KBM-7 (cell line): ENCODE data around the gene APC2.
"Not testable (repeated sequence)": the region's sequence is repeated elsewhere in the genome, so short reads cannot be mapped to it uniquely, and the experiment has no call there.

Experiments used
- DNase-seq: peaks from one replicate; pipeline ENCODE4 v3.0.0-alpha.2; 2015
- in situ Hi-C: fragments of 300-500 bp; cut with MboI; formaldehyde crosslinking; loops from 2 replicates; pipeline ENCODE4 v1.14.3; 2020; ENCODE audit warnings: low sequenced_read_pairs, low pct_unique_long_range_greater_than_20kb, mixed read lengths

APC2 gene

DNA sequence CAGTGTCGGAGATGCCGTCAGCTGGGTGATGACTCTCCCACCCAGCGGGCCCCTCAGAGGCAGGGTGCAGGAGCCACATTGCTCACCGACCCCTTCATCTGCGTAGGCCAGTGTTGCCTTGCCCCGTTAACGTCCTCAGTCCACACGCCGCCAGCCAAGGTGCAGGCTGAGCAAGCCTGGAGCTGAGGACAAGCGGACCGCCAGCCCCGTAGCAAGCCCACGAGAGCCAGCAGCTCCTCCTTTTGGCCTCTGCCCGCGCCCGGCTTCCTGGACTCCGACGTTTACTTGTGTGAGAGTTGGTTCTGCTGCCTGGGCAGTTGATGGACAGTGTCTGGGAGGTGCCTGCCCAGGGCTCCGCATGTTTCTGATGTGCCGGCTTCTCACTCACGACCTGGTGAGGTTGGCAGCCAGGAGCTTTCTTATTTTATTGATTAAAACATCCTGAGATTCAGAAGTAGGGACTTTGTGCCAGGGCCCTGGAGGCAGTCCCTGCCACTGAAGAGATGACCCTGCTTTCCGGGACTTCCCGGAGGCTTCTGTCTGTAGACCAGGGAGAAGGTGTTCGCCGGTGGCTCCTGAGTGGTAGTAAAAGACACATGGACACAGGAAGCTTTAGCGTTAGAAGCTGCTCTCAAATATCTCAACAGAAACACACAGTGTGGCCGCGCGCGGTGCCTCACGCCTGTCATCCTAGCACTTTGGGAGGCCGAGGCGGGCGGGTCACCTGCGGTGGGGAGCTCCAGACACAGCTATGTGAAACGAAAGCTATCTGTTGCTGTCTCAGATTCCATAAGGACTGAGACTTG lies 36.7 kb upstream of the APC2 start:
- no peak for DNase-seq
- in situ Hi-C loops: no loop called here

DNA sequence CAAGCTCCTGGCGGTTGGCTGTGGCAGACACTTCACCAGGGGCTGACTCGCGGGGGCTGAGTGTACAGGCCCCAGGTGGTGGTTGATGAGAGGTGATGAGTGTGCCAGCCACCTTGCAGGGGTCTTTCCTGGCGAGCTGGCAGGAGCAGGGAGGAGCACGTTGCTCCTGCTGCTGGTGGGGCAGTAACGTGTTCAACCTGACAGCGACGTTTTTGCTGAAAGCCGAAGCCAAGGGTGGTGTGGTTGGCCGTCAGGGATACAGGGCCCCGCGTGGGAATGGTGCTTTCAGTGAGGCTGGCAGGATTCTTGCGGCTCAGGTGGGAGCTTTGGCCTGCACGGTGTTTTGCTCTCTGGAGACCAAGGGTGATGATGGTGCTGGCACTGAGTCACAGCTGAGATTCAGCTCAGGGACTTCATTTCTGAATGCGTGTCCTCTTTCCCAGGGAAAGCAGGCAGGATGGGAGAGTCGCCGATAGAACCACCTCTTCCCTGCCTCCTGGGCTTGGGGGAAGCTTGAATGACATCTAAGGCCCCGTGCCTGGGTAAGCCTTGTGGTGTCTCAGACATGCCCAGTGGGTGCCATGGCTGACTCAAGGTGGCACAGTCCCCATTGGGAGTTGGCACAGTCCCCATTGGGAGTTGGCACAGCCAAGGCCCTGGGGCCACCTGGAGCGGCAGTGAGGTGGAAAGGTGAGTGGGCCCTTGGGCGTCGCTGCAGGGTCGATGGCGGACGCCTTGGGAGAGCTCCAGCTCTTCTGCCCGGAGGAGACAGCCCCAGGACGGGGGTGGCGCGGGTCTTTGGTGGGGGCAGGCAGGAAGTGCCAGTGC lies 33.7 kb upstream of the APC2 start:
- in situ Hi-C loops: no loop called here
- no peak for DNase-seq

DNA sequence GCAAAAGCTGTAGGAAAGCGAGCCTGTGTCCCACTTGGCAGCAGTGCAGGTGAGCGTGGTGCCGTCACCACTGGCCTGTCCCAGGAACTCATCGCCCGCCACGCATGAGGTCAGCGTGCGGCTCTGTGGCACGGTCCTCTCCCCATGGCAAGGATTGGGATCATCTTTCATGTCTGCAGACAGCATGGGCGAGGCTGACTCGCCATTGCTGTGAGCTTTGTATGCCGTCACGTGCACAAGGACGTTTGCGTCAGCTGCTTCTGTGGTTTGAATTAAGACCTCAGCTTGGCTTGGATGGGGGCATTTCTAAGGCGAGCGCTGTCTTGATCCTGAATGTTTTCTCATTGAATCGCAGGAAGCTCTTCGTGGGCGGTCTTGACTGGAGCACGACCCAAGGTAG lies 32.8 kb upstream of the APC2 start:
- DNase-seq: no peak
- in situ Hi-C loops: no loop called here

DNA sequence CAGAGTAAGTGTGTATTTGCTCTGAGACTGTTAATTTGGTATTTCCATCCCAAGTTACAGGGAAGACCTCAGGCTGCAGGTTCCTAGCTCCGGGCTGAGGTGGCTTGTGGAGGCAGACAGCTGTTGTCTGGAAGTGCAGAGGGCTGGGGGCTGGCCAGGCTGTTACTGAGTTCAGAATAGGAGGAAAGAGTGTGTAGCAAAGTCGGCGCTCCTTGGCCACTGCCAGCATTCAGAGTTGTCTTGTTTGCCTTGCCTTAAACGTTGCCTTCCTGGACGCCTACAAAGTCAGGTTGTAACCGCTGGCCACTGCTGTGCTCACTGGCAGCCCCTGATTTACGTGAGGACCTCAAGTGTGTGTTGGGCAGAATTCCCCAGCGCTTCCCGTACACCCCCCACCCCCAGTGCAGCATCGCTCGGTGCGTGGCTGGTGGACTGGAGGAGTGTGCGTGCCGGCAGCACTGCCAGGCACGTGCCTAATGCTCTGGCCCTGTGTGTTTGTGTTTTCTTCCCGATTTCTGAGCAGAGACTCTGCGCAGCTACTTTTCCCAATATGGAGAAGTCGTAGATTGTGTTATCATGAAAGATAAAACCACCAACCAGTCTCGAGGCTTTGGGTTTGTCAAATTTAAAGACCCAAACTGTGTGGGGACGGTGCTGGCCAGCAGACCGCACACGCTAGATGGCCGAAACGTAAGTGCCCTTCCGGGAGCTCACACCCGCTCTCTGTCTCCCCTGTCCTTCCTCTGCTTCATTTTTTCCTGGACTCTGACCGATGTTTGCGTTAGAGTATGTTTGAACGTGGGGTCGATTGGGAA lies 32.0 kb upstream of the APC2 start:
- in situ Hi-C loops: no loop called here
- DNase-seq: no peak

DNA sequence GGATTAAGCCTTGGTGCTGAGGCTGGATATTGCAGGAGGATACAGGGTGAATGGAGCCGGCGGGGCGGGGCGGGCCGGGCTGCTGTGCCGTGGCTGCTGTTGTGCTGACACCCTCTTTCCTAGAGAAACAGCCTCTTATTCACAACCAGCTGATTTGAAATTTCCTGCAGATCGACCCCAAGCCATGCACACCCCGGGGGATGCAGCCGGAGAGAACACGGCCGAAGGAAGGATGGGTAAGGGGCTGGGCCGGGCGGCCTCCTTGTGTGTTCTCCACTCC lies 31.5 kb upstream of the APC2 start:
- no peak for DNase-seq
- in situ Hi-C loops: no loop called here

DNA sequence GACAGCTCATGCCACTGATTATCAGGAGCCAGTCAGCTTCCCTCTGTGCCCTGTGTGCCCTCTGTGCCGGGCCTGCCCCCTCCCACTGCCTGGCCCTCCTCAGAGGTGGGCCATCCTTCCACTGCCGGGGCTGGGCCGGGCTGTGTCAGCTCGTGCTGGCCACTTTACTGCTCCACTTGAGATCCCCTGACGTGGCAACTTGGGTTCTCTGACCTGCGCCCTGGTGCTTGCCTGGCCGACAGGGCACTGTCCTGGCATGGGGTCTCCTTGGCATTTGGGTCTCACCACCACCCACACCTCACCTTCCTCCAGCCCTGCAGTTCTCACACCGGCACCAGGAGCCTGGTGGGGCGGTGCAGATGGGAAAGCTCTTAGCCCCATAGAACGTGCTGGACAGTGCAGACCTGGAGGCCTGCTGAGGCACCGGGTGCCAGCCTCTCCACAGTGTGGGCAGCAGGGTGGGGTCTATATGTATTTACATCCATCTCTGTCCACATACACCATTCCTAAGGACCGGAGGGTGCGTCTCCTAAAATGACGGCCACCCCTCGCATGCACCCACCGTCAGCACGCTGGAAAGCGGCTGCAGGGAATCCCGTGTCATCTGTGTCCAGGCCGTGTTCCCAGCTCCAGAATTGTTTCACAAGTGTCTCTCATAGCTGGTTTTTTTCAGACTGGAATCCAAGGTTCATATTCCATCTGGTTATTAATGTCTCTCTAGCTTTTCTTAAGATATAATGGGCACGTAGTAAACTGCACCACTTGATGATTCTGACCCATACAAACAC lies 30.8 kb upstream of the APC2 start:
- no peak for DNase-seq
- in situ Hi-C loops: no loop called here

DNA sequence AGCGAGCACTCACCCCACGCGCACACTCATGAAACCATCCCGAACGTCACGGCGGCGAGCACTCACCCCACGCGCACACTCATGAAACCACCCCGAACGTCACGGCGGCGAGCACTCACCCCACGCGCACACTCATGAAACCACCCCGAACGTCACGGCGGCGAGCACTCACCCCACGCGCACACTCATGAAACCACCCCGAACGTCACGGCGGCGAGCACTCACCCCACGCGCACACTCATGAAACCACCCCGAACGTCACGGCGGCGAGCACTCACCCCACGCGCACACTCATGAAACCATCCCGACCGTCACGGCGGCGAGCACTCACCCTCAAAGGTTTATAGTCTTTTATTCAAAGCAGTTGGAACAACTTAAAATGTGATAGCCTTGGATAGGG lies 29.8 kb upstream of the APC2 start:
- DNase-seq, in situ Hi-C loops: not testable (repeated sequence)

DNA sequence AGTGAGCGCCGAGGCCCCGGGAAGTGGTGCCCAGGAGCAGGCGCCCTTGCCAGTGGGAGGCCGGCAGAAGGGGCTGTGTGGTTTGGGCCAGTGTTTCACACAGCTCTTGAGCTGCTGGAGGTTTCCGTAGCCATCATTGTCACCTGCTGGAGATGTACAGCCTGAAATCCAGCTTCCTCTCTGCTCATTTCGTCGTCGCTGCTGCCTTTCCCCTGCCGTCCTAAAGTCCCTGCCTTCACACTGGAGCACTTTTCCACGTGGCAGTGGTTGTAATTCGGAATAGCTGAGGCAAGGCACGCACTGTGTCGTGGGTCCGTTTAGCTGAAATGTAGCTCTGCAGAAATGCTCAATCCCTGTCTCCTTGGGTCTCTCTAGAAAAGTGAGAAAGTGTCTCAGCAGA lies 29.3 kb upstream of the APC2 start:
- in situ Hi-C loops: no loop called here

DNA sequence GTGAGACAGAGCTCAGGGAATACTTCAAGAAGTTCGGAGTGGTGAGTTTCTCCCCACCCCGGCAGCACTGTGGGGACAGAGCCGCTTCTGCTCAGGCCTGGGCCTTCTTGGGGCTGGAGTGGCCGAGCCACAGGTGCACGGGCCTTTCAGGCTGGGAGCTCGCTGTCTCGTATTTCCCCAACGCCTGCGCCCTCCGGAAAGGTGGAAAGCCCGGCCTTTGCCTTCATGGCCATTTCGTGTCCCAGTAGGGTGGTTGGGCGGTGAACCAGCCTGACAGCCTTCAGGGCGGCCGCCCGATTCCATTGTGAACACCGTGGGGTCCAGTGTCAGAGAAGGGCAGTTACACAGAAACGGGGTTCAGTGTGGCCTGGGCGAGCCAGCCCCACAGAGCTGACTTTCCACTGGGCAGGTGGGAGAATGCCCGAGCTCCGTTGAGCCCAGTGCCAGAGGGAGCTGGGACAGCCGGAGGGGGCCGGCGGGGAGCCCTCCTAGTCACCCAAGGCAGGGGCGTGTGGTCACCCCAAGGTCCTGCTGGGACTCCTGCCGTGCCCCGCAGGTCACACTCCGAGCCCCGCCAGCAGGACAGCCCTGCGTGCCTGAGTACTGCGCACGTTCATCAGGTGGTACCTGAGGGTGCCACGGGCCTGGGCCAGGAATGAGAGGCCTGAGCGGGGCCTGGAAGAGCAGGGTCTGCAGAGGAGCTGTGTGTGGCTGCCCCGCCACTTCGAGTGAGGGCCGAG lies 28.5 kb upstream of the APC2 start:
- in situ Hi-C loops: no loop called here
- DNase-seq: no peak

More for the DNA sequence above, 29.3 kb upstream of the APC2 start:
- no peak for DNase-seq

DNA sequence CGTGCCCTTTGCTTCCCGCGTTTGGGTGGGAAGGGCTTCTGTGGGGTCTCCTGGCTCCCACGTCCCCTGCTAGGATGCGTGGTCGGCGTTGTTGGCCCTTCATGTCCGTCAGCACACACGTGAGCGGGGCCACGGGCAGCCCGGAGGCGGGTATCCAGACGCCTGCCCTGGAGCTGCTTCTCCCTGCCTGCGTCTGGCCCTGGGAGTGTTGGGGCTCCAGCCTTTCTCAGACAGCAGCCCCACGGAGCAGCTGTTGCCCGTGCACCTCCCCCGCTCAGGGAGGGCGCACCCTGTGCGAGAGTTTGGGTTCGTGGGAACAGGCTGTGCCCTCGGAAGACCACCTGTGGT lies 28.0 kb upstream of the APC2 start:
- no peak for DNase-seq
- in situ Hi-C loops: no loop called here

DNA sequence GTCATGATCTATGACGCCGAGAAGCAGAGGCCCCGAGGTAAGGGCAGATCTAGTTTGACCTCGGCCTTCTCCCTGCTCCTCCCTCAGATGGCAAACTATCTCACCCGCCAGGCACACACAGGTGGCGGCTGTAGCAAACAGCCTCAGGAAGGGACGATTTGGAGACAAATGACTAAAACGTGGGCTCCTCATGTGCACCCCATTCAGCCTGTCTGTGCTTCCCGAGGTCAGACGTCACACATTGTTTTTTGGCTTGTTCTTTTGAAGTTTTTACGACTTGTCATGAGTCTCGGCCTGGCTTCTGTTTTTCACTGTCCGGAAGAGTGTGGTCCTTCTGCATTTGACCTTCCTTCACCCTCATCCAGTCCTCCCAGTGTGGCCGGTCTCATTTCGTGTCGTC lies 27.6 kb upstream of the APC2 start:
- no peak for DNase-seq
- in situ Hi-C loops: no loop called here

DNA sequence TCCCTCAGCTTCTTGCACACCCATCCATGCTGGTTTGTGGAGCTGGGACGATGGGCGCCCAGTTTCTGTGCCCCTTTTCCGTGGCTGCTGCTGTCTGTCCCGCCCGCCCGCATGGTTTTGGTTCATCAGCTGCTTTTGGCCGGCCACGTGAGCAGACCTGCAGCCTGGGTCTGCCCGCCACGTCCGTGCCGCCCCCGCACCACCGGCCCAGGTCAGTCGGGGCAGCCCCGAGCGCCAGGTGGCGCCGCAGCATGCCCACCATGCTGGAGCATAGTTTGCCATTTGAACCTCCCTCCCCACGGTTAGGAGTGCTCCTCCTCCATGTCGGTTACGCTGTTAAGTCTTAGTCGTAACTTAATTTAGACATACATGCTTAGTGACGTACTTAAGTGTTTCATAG lies 27.0 kb upstream of the APC2 start:
- in situ Hi-C loops: no loop called here
- no peak for DNase-seq

DNA sequence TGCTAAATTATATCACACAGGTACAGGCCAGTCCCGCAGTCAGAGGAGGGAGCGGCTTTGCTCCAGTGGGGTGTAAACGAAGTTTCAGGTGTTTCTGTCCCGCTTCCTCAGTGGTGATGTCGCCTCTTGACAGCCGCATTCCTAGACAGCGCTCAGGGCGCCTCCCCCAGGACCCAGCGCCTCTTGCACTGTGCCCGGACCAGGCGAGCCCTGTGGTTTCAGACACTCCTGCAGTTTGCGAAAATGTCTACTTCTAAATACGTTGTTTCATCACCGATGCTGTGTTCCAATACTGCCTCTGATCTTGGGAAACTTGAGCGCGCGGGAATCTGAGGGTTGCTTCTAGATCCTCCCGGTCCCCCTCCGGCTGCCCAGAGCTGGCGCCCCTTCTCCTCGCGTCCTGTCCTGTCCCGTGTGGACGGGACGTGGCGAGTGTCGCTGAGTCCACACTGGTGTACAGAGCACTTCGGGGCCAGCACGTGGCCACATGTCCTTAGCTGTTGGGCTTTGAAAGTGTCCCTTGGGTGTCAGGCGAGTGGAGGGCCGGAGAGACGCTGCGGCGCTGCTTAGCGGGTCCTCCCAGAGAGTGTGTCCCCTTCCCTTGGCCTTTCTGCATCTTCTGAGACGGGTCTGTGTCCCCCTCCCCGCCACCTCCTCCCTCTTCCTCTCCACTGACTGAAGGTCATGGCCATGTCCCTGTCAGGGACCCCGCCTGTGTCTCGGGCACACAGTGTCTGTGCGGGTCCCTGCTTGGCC lies 26.3 kb upstream of the APC2 start:
- in situ Hi-C loops: no loop called here
- DNase-seq: no peak

DNA sequence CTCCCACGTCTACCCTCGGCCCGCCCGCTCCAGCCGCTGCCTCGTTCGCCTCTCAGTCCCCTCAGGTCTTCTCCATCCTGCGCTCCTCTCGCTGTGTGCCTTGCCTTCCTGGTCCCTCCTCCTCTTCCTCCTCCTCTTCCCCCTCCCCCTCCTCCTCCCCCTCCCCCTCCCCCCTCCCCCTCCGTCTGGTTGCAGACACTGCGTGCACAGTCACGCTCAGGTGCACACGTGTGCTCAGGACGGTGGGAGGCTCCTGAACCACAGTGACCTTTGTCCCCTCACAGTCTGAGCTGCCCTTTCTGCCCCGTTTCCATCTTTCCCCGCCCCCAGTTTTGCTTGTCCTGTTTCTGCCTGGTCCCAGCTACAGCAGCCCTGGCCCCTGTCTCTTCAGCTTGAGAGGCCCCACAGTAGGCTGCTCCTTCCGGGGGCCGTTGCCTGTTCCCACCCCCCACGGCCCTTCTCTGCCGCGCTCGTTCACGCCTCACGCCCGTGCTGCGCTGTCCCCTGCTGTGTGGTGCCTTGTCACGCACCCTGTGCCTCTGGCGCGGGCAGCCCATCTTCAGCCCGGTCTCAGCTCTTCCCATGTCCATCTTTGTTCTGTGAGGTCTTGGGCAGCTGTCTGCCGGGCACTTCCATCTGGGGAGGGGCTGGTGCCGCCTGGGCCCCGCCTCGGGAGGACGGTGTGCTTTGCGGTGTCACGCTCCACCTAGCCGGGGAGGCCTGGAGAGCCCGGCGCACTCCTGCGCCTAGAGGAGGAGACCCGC lies 25.5 kb upstream of the APC2 start:
- no peak for DNase-seq
- in situ Hi-C loops: no loop called here

DNA sequence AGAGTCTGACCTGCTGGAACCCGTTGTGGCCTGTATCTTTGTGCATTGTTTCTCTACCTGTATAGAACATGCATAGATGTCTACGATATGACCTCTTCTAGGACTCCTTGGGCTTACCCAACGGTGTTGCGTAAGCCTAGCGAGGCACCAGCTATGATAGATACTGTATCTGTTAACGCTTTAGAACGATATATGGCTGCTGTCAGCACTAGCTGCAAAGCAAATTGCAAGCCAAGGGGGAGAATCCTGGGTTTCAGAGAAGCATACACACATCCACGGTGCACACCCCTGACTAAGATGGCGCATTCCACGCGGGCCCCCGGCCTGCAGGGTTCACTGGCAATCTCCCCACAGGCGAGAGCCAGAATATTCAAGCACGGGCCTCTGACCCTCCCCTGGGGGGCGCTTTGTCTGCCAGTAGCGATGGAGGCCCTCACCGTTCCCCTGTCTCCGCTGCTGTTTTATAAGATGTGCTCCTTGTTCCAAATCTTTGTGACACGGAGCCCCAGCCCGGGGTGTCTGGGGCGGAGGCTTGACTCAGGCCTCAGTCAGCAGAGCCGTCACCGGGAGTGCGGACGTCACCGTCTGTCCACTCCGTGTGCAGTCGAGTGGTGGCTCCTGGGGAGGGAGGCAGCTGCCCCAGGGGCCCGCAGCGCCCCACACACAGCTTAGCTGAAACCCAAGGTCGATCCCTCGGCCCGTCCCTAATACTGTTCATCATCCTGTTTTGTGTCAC lies 24.7 kb upstream of the APC2 start:
- no peak for DNase-seq
- in situ Hi-C loops: no loop called here

DNA sequence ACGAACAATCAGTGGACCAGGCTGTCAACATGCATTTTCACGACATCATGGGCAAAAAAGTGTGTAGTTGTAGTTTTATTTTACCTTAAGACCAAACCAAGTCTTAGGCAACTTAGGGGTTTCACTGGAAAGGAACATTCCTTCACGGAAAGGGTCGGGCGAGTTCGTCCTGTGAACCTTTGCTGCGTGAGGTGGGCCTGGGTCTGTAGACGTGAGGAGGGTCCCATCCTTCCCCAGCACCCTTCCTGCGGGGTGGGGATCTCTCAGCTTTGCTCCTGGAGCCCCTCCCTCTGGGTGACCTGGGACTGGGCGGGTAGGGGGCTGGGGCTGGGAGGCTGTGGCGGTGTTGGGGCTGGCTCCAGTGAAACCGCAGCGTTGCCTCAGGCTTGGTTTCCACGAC lies 24.0 kb upstream of the APC2 start:
- in situ Hi-C loops: no loop called here
- no peak for DNase-seq

DNA sequence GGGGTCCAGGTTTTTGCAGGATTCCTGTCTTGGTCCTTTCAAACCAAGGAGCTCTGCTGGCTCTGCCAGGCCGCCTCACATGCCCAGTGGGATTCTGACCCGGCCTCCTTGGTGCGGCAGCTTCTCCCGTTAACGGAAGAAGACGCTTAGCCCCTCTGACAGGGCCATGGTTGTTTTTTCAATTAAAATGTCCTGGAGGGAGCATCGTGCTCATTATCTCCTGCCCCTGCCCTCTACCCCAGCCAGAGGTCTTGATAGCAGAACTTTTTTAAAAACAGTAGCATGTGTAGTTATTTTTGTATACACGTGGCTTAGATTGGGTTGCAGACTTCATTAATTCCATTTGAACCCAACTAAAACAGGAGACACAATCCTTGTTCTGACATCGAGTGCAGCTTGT lies 23.2 kb upstream of the APC2 start:
- no peak for DNase-seq
- in situ Hi-C loops: no loop called here
